ENCODE results near the gene GNLY.

The GNLY gene

GRCh38 chr2:85690932-85691331 lies 3.2 kb upstream of the GNLY start:
- DNase-seq = no peak

DNA sequence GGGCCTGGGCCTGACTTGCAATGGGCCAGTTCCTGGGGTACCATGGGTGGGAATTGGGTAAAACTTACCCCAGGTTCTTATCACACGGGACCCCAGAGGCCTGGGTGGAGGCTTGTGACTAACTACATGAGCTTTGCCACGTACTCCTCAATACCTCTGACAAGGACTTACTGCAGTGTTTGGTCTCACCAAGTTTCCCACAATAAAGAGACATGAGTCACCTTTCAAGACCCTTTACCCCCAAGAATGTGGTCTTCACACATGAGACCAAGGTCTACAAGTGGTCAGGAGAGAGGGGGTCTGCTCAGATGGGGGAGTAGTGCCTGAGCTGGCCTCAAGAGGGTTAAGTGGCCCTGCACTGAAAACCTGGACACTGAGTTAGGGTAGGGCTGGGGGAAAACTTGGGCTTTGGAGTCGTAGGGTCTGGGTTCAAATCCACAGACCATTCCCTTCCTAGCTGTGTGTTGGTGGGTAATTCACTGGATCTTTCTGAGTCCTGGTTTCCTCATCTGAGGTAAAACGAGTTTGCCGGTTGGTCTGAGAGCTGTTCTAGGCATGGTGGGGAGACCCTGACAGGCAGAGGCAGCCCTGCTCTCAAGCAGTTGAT lies 2.0 kb upstream of the GNLY start:
- no peak for DNase-seq

- DNase-seq = no peak
These were observed 963 bp downstream of the GNLY start for GRCh38 chr2:85695121-85695520.

DNA sequence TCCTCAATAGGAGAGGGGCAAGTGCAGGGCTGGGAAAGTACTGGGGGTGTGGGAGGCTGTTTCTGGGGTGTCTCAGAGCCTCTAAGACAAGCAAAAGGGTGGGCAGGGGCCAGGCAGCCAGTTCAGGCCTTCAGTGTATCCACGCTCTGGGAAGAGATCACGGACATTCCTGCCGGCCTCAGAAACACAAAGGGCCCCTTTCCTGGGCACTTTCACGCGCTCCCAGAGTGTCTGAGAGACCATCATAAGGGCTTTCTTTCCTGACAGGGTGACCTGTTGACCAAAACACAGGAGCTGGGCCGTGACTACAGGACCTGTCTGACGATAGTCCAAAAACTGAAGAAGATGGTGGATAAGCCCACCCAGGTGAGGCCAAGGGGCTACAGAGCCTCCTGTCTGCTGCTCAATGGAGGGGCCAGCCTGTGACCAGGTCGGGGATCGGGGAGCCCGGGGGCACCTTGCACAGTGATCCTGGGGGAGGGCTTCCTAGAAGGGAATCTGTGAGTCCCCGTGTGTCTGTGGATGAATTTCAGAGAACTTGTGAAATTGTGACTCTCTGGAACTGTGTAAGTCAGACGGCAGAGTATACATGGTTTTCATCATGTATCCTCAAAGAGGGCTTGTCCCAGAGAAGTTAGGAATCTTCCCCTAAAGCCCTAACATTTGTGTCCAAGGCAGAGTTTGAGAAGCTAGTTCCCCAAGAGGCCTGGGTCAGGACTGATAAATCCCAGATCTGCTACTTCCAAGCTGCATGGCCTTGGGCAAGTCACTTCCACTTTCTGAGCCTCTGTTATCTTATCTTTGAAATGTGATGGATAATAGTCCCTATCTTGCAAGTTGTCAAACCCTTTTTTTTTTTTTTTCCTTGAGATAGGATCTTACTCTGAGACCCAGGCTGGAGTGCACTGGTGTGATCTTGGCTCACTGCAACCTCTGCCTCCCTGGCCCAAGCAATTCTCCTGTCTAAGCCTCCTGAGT lies 1.8 kb downstream of the GNLY start:
- no peak for DNase-seq

GRCh38 chr2:85697096-85697495 lies 2.9 kb downstream of the GNLY start:
- DNase-seq = no peak

DNA sequence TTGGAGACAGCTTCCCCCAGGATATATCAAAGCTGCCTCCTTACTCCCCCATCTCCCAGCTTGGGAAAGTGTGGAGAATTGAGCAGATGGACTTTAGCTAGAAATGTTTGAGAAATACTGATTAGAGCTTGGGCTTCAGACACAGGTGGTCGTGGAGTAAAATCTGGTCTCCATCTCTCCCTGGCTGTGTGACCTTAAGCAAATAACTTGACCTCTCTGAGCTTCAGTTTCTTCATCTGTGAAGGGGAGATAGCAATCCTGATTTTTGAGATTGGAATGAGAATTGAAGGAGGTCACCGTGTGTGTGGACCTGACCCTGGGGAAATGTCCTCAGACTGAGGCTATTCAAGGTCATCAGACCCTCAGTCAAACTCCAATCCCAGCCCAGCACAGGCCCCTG lies 3.6 kb downstream of the GNLY start:
- no peak for DNase-seq

GRCh38 chr2:85698184-85698879 lies 4.2 kb downstream of the GNLY start:
- DNase-seq = no peak

DNA sequence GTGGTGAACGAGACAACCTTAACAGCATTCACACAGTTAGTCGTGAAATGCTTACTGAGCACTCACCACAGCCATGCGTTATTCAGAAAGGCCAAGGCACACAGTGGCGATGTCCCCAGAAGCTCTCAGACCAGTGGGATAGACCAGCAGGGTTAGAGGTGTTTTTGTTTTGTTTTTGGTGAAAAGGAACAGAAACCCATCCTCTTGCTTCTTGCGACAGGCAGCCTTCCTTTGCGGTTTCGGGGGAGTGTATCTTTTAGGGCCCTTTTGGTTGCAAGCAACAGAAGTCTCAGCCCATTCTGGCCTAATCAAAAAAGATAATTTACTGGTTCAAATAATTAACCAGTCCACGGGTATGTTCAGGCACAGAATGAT lies 4.7 kb downstream of the GNLY start:
- DNase-seq = no peak

- no peak for DNase-seq
These were observed 5.2 kb downstream of the GNLY start for GRCh38 chr2:85699325-85699724.

DNA sequence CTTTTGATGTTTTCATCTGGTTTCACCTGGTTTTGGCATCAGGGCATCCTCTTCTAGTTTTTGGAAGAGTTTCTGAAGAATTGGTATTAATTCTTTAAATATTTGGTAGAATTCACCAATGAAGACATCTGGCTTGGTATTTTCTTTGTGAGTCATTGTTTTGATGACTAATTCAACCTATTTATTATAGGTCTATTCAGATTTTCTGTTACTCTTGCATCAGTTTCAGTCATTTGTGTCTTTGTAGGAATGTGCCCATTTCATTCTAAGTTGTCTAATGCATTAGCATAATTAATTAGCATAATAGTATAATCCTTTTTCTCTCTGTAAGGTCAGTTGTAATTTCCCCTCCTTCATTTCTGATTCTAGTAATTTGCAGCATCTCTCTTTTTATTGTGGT lies 8.0 kb downstream of the GNLY start:
- no peak for DNase-seq

- no peak for DNase-seq
These were observed 8.6 kb downstream of the GNLY start for GRCh38 chr2:85702800-85703199.

- DNase-seq = no peak
These were observed 9.2 kb downstream of the GNLY start for GRCh38 chr2:85703329-85703728.

- no peak for DNase-seq
These were observed 9.9 kb downstream of the GNLY start for GRCh38 chr2:85704038-85704437.

DNA sequence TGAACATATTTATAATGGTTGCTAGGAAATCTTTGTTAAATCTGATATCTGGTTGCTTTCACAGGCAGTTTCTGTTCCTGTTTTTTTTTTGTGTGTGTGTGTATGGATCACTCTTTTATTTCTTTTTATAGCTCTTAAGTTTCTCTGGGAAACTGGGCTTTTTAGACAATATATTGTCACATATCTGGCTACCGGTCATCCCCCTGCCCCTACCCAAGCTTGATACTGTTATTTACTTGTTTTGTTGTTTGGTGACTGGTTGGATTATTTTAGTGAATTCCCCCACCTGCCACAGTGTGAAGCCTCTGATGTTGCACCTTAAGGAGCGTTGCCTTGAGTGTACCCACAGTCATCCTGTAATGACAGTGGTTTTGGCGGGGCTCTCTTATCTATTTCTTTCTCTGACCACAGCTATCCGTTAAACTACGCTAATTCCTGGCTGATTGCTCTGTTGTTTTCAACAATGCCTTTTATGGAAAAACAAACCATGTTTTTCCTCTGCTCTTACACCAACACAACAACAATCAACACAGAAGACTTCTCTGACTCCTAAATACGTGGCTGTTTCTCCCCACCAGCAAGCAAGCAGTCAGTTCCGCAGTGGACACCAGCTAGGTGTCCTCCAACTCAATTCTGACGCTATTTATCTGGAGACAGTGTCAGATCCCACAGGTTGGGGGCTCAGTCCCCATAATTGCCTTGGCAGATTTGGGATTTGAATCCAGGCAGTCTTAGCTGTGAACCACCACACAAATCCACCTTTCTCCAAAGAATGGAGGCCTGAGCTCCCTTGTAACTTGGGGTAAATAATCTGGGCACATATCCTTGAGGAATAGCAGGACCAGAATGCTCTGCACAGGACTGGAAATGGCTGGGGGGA lies 10.9 kb downstream of the GNLY start:
- peak; percentile 39 to 49 for DNase-seq

- DNase-seq = peak in 1 of 2 donors; percentile 34
These were observed 11.5 kb downstream of the GNLY start for GRCh38 chr2:85705680-85706039.

GRCh38 chr2:85706063-85706462 lies 11.9 kb downstream of the GNLY start:
- DNase-seq = no peak

- peak in 1 of 2 donors; percentile 73 for DNase-seq
These were observed 12.6 kb downstream of the GNLY start for GRCh38 chr2:85706599-85707296.

DNA sequence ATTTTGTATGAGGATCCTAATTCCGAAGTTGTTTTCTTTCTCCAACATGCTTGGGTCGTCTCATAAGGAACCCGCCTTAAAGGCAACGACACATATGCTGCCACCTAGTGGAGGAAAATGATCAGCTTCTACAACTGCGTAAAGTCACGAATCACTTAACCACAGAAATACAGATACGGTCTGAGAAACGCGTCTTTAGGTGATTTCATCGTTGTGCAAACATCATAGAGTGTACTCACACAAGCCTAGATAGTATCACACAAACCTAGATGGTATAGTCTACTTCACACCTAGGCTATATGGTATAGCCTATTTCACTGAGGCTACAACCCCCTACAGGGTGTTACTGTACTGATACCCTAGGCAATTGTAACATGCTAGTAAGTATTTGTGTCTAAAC lies 13.1 kb downstream of the GNLY start:
- DNase-seq = peak; percentile 70 to 81

- no peak for DNase-seq
These were observed 14.5 kb downstream of the GNLY start for GRCh38 chr2:85708641-85709040.

GRCh38 chr2:85709401-85709811 lies 15.2 kb downstream of the GNLY start:
- no peak for DNase-seq

- no peak for DNase-seq
These were observed 16.8 kb downstream of the GNLY start for GRCh38 chr2:85710687-85711577.
